Prostate gland (tissue), 2 donors: Measurements from ENCODE around the gene PTCHD1. TPM values are rescaled to one million over a fixed set of nuclear protein-coding genes. Genes with fewer than 3 reads are reported as not detected.

Experiments used
- DNase-seq: peaks from one replicate; pipeline ENCODE4 v3.0.0-alpha.2; 2019; ENCODE audit warnings: low spot score
- H3K27ac ChIP-seq, 2 donors: fragments of 200-600 bp; sonication (generic); 2 replicates each; pipeline ENCODE4 v1.5.1; 2017 to 2019
- H3K27me3 ChIP-seq: fragments of 200-600 bp; sonication (generic); replicated peaks from 2 replicates; pipeline ENCODE4 v1.5.1; 2019; ENCODE audit not compliant: insufficient read depth
- H3K36me3 ChIP-seq, 2 donors: fragments of 200-600 bp; sonication (generic); 1 replicate in 1 of 2; 2 replicates in 1 of 2; pipeline versions ENCODE4 v1.5.1 to v1.8.1; 2017 to 2019
- H3K4me1 ChIP-seq: fragments of 200-600 bp; sonication (generic); replicated peaks from 2 replicates; pipeline ENCODE4 v1.5.1; 2019
- H3K4me3 ChIP-seq, 2 donors: fragments of 200-600 bp; sonication (generic); 2 replicates each; pipeline ENCODE4 v1.5.1; 2017 to 2019
- H3K9me3 ChIP-seq: fragments of 200-600 bp; sonication (generic); 2 replicates; pipeline ENCODE4 v1.5.1; 2017
- CTCF ChIP-seq, 4 experiments: fragments of 200-600 bp in 2 of 4; fragments of 450-650 bp in 2 of 4; sonication (generic) in 2 of 4; IDR thresholded peaks; 1 replicate in 3 of 4; 2 replicates in 1 of 4; pipeline ENCODE4 v1.5.1; 2016 to 2019; ENCODE audit warnings: antibody characterized with exemption in 4 of 4, mild to moderate bottlenecking in 2 of 4, moderate library complexity in 2 of 4
- POLR2A ChIP-seq: fragments of 450-650 bp; IDR thresholded peaks from one replicate; pipeline ENCODE4 v1.6.1; 2016; ENCODE audit warnings: antibody characterized with exemption, mild to moderate bottlenecking
- POLR2AphosphoS5 ChIP-seq: sonication (generic); formaldehyde crosslinking; IDR thresholded peaks from one replicate; pipeline ENCODE4 v1.6.1; 2017; ENCODE audit warnings: antibody characterized with exemption
- WGBS: methylation state at CpG from one replicate; pipeline ENCODE4 v1.1.5; 2018; 5-methylcytosine and 5-hydroxymethylcytosine counted together
- intact Hi-C: fragments of 100-400 bp; cut with DNase I; formaldehyde crosslinking; loops from one replicate; pipeline ENCODE4 v1.14.2; 2022
- total RNA-seq, 2 donors: library from RNA; depleted of rRNA; stranded (reverse); fragments of >200 nt; gene quantifications; one replicate each; pipeline ENCODE4 v1.1.0, GENCODE V29; 2016

Gene PTCHD1
- total RNA-seq, 2 donors from 2014 or later = 1.6 to 5.3 TPM

- peak overlapping the region in 1 of 2 donors; percentile 39 for H3K27ac ChIP-seq
- H3K4me3 ChIP-seq = no peak overlapping the region
- H3K9me3 ChIP-seq = no peaks in the 10 kb centered on the region
- H3K36me3 ChIP-seq = no peaks in the 10 kb centered on the region
- DNase-seq = peak; percentile 69
- no peaks in the 10 kb centered on the region for H3K4me1 ChIP-seq
- intact Hi-C loops = no loop called here
- no peaks in the 10 kb centered on the region for H3K27me3 ChIP-seq
- WGBS = 23% methylated on average over 3 of the region's 3 CpGs
- TF ChIP-seq POLR2AphosphoS5 = peak; percentile 43
- no peak for TF ChIP-seq POLR2A
Observed at GRCh38 chrX:23434356-23434884, 99.8 kb downstream of the PTCHD1 start.

GRCh38 chrX:23435108-23435507, 100.5 kb downstream of the PTCHD1 start:
- TF ChIP-seq POLR2A (no peak), CTCF (IDR thresholded peaks at IDR 0.05) (no peak), POLR2AphosphoS5 (no peak)
- Histone ChIP-seq H3K9me3 (no peaks in the 10 kb centered on the region), H3K27me3 (no peaks in the 10 kb centered on the region), H3K4me3 (no peak overlapping the region), H3K36me3 (no peaks in the 10 kb centered on the region), H3K27ac (peak overlapping the region in 1 of 2 donors; percentile 39), H3K4me1 (no peaks in the 10 kb centered on the region)
- DNase-seq = no peak
- WGBS = 71% methylated on average over 1 of the region's 1 CpG
- intact Hi-C loops = no loop called here

- intact Hi-C loops = no loop called here
Observed at GRCh38 chrX:23435575-23435974, 100.9 kb downstream of the PTCHD1 start.

GRCh38 chrX:23436875-23437274, 102.2 kb downstream of the PTCHD1 start:
- intact Hi-C loops = no loop called here
- DNase-seq = no peak
- Histone ChIP-seq H3K9me3 (no peaks in the 10 kb centered on the region), H3K4me1 (no peaks in the 10 kb centered on the region), H3K27me3 (no peaks in the 10 kb centered on the region), H3K36me3 (no peaks in the 10 kb centered on the region), H3K4me3 (no peak overlapping the region), H3K27ac (no peak overlapping the region)
- TF ChIP-seq POLR2A (no peak), POLR2AphosphoS5 (no peak), CTCF (IDR thresholded peaks at IDR 0.05) (no peak)
- 83% methylated on average over 1 of the region's 1 CpG for WGBS

More at GRCh38 chrX:23435575-23435974, 100.9 kb downstream of the PTCHD1 start:
- Histone ChIP-seq H3K36me3 (no peaks in the 10 kb centered on the region), H3K27me3 (no peaks in the 10 kb centered on the region), H3K27ac (no peak overlapping the region), H3K4me3 (no peak overlapping the region), H3K4me1 (no peaks in the 10 kb centered on the region), H3K9me3 (no peaks in the 10 kb centered on the region)
- TF ChIP-seq POLR2AphosphoS5 (no peak), CTCF (IDR thresholded peaks at IDR 0.05) (no peak), POLR2A (no peak)
- 71% methylated on average over 1 of the region's 2 CpGs for WGBS
- DNase-seq = no peak

- H3K36me3 ChIP-seq = no peaks in the 10 kb centered on the region
Observed at GRCh38 chrX:23451266-23451665, 116.6 kb downstream of the PTCHD1 start.

More at GRCh38 chrX:23451266-23451665, 116.6 kb downstream of the PTCHD1 start:
- TF ChIP-seq POLR2AphosphoS5 (no peak), CTCF (IDR thresholded peaks at IDR 0.05) (no peak), POLR2A (no peak)
- H3K27me3 ChIP-seq = no peaks in the 10 kb centered on the region
- no peak overlapping the region for H3K27ac ChIP-seq
- H3K4me3 ChIP-seq = no peak overlapping the region
- intact Hi-C loops = no loop called here
- DNase-seq = no peak
- 77% methylated on average over 3 of the region's 3 CpGs for WGBS
- H3K9me3 ChIP-seq = no peaks in the 10 kb centered on the region
- H3K4me1 ChIP-seq = no peaks in the 10 kb centered on the region
